HepG2 (cell line): Measurements from ENCODE around the gene CLCNKA. TPM values are rescaled to one million over a fixed set of nuclear protein-coding genes. Genes with fewer than 3 reads are reported as not detected.

Experiments
- ATRX ChIP-seq: sonication (generic); formaldehyde crosslinking; IDR thresholded peaks from 2 replicates; pipeline ENCODE4 v1.4.0; 2020; ENCODE audit warnings: missing genetic modification reagents, borderline replicate concordance
- CBX5 ChIP-seq: sonication (generic); formaldehyde crosslinking; IDR thresholded peaks from 2 replicates; pipeline ENCODE4 v1.4.0; 2020; ENCODE audit warnings: missing genetic modification reagents, borderline replicate concordance
- CHD4 ChIP-seq: fragments of 200-600 bp; sonication (generic); IDR thresholded peaks from 2 replicates; pipeline ENCODE4 v1.7.0; 2017; ENCODE audit warnings: mild to moderate bottlenecking, low read length, borderline replicate concordance
- FOXK1 ChIP-seq: sonication (generic); formaldehyde crosslinking; IDR thresholded peaks from 2 replicates; pipeline ENCODE4 v1.4.0; 2020; ENCODE audit warnings: low read depth, missing genetic modification reagents, borderline replicate concordance
- FOXP1 ChIP-seq, 2 experiments: fragments of 450-650 bp in 1 of 2; IDR thresholded peaks; 2 replicates each; pipeline ENCODE4 v1.6.1; 2017 to 2018; ENCODE audit warnings: antibody characterized with exemption in 1 of 2
- HDAC2 ChIP-seq: sonication (generic); formaldehyde crosslinking; IDR thresholded peaks from 2 replicates; pipeline ENCODE4 v1.4.0; 2020; ENCODE audit warnings: missing genetic modification reagents
- HES4 ChIP-seq: sonication (generic); formaldehyde crosslinking; IDR thresholded peaks from 2 replicates; pipeline ENCODE4 v1.9.0; 2021; ENCODE audit warnings: mild to moderate bottlenecking, missing genetic modification reagents, borderline replicate concordance
- SCMH1 ChIP-seq: sonication (generic); formaldehyde crosslinking; IDR thresholded peaks from 2 replicates; pipeline ENCODE4 v1.9.0; 2021; ENCODE audit warnings: missing genetic modification reagents, mild to moderate bottlenecking, borderline replicate concordance
- SP1 ChIP-seq, 2 experiments: fragments of 450-650 bp in 1 of 2; sonication (generic) in 1 of 2; formaldehyde crosslinking in 1 of 2; IDR thresholded peaks; 2 replicates each; pipeline versions ENCODE4 v1.4.0 to v1.6.1; 2016 to 2020; ENCODE audit warnings: missing genetic modification reagents in 1 of 2
- ZBTB38 ChIP-seq: sonication (generic); formaldehyde crosslinking; IDR thresholded peaks from 2 replicates; pipeline ENCODE4 v1.5.1; 2020; ENCODE audit warnings: mild to moderate bottlenecking, missing genetic modification reagents
- ZNF160 ChIP-seq: sonication (generic); formaldehyde crosslinking; IDR thresholded peaks from 2 replicates; pipeline ENCODE4 v1.8.0; 2022; ENCODE audit warnings: mild to moderate bottlenecking, inconsistent platforms, missing genetic modification reagents
- ZNF441 ChIP-seq: sonication (generic); formaldehyde crosslinking; IDR thresholded peaks from 2 replicates; pipeline ENCODE4 v1.7.0; 2021; ENCODE audit warnings: missing genetic modification reagents, borderline replicate concordance
- ZNF546 ChIP-seq: sonication (generic); formaldehyde crosslinking; conservative IDR thresholded peaks from 2 replicates; pipeline ENCODE4 v1.8.1; 2023; ENCODE audit warnings: mild to moderate bottlenecking, missing genetic modification reagents
- polyA plus RNA-seq, 8 experiments: library from polyadenylated mRNA; depleted of rRNA in 3 of 8; stranded (reverse) in 7 of 8; unstranded in 1 of 8; fragments of >200 nt; fragmentation: Illumina TruSeq in 4 of 8; extraction: Trizol in 4 of 8; gene quantifications; 2 replicates each; pipeline versions ENCODE4 v1.2.1 to v1.2.3, GENCODE V29; 2011 to 2016; ENCODE audit warnings: low read depth in 4 of 8, missing spikeins in 1 of 8, mixed read lengths in 1 of 8; ENCODE audit not compliant: insufficient read depth in 1 of 8
- total RNA-seq, 5 experiments: library from RNA; depleted of rRNA; stranded (reverse); fragments of >200 nt; fragmentation: Illumina TruSeq; extraction: Trizol; gene quantifications; 2 replicates each; pipeline ENCODE4 v1.2.3, GENCODE V29; 2016; ENCODE audit warnings: low read depth in 1 of 5
- TF ChIP-seq, protein P1 (sequence below): sonication (generic); formaldehyde crosslinking; IDR thresholded peaks from 2 replicates; pipeline ENCODE4 v1.9.0; 2021; ENCODE audit warnings: mild to moderate bottlenecking, missing genetic modification reagents
- TF ChIP-seq, protein P2 (sequence below): sonication (generic); formaldehyde crosslinking; IDR thresholded peaks from 2 replicates; pipeline ENCODE4 v1.4.0; 2020; ENCODE audit warnings: mild to moderate bottlenecking, missing genetic modification reagents
- TF ChIP-seq, protein P3 (sequence below): sonication (generic); formaldehyde crosslinking; IDR thresholded peaks from 2 replicates; pipeline ENCODE4 v1.8.0; 2022; ENCODE audit warnings: missing genetic modification reagents, mild to moderate bottlenecking, moderate library complexity, borderline replicate concordance

CLCNKA gene
- total and polyA plus RNA-seq, 2 of the 13 experiments (the other 11 are each of a cell fraction or from before 2014, with no cell fraction given) = 0.03 TPM; not detected in 1

DNA sequence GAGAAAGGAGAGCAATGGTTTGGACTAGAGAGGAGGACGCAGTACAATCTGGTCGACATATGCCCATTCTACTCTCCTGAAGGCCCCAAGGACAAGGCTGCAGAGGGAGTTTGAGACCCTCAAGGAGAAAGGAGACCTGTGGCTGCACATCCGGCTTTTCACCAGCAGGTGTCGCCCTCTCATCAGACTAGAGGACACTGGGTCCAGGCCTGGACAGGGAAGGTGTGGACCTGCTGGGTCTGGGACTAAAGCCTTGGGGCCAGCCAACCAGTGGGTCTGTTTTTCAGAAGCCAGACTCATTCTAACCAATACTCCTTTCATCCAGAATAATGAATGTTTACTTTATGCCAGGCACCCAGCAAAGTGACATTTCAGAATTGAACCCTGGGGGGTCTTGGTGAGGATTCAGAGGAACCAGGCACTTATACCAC, 12.8 kb upstream of the CLCNKA start (continued):
- TF ChIP-seq, protein P1, sequence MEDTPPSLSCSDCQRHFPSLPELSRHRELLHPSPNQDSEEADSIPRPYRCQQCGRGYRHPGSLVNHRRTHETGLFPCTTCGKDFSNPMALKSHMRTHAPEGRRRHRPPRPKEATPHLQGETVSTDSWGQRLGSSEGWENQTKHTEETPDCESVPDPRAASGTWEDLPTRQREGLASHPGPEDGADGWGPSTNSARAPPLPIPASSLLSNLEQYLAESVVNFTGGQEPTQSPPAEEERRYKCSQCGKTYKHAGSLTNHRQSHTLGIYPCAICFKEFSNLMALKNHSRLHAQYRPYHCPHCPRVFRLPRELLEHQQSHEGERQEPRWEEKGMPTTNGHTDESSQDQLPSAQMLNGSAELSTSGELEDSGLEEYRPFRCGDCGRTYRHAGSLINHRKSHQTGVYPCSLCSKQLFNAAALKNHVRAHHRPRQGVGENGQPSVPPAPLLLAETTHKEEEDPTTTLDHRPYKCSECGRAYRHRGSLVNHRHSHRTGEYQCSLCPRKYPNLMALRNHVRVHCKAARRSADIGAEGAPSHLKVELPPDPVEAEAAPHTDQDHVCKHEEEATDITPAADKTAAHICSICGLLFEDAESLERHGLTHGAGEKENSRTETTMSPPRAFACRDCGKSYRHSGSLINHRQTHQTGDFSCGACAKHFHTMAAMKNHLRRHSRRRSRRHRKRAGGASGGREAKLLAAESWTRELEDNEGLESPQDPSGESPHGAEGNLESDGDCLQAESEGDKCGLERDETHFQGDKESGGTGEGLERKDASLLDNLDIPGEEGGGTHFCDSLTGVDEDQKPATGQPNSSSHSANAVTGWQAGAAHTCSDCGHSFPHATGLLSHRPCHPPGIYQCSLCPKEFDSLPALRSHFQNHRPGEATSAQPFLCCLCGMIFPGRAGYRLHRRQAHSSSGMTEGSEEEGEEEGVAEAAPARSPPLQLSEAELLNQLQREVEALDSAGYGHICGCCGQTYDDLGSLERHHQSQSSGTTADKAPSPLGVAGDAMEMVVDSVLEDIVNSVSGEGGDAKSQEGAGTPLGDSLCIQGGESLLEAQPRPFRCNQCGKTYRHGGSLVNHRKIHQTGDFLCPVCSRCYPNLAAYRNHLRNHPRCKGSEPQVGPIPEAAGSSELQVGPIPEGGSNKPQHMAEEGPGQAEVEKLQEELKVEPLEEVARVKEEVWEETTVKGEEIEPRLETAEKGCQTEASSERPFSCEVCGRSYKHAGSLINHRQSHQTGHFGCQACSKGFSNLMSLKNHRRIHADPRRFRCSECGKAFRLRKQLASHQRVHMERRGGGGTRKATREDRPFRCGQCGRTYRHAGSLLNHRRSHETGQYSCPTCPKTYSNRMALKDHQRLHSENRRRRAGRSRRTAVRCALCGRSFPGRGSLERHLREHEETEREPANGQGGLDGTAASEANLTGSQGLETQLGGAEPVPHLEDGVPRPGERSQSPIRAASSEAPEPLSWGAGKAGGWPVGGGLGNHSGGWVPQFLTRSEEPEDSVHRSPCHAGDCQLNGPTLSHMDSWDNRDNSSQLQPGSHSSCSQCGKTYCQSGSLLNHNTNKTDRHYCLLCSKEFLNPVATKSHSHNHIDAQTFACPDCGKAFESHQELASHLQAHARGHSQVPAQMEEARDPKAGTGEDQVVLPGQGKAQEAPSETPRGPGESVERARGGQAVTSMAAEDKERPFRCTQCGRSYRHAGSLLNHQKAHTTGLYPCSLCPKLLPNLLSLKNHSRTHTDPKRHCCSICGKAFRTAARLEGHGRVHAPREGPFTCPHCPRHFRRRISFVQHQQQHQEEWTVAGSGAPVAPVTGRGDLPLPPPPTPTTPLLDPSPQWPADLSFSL = no peak
- TF ChIP-seq SP1 (IDR thresholded peaks at IDR 0.05) (no peak), SP1 (CRISPR knock-in tag; IDR thresholded peaks at IDR 0.05) (no peak), ZNF160 (CRISPR knock-in tag) (no peak), SCMH1 (CRISPR knock-in tag) (no peak), ATRX (no peak), ZNF441 (CRISPR knock-in tag) (no peak), ZNF546 (no peak), CHD4 (no peak), CBX5 (CRISPR knock-in tag) (peak; percentile 16; the same call in 1 of the 2 replicates), HES4 (no peak), HDAC2 (CRISPR knock-in tag) (no peak), FOXP1 (IDR thresholded peaks at IDR 0.05) (no peak), FOXP1 (CRISPR knock-in tag; IDR thresholded peaks at IDR 0.05) (no peak), FOXK1 (CRISPR knock-in tag) (no peak), ZBTB38 (no peak)
- TF ChIP-seq, protein P2, sequence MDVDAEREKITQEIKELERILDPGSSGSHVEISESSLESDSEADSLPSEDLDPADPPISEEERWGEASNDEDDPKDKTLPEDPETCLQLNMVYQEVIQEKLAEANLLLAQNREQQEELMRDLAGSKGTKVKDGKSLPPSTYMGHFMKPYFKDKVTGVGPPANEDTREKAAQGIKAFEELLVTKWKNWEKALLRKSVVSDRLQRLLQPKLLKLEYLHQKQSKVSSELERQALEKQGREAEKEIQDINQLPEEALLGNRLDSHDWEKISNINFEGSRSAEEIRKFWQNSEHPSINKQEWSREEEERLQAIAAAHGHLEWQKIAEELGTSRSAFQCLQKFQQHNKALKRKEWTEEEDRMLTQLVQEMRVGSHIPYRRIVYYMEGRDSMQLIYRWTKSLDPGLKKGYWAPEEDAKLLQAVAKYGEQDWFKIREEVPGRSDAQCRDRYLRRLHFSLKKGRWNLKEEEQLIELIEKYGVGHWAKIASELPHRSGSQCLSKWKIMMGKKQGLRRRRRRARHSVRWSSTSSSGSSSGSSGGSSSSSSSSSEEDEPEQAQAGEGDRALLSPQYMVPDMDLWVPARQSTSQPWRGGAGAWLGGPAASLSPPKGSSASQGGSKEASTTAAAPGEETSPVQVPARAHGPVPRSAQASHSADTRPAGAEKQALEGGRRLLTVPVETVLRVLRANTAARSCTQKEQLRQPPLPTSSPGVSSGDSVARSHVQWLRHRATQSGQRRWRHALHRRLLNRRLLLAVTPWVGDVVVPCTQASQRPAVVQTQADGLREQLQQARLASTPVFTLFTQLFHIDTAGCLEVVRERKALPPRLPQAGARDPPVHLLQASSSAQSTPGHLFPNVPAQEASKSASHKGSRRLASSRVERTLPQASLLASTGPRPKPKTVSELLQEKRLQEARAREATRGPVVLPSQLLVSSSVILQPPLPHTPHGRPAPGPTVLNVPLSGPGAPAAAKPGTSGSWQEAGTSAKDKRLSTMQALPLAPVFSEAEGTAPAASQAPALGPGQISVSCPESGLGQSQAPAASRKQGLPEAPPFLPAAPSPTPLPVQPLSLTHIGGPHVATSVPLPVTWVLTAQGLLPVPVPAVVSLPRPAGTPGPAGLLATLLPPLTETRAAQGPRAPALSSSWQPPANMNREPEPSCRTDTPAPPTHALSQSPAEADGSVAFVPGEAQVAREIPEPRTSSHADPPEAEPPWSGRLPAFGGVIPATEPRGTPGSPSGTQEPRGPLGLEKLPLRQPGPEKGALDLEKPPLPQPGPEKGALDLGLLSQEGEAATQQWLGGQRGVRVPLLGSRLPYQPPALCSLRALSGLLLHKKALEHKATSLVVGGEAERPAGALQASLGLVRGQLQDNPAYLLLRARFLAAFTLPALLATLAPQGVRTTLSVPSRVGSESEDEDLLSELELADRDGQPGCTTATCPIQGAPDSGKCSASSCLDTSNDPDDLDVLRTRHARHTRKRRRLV (CRISPR knock-in tag) = no peak
- TF ChIP-seq, protein P3, sequence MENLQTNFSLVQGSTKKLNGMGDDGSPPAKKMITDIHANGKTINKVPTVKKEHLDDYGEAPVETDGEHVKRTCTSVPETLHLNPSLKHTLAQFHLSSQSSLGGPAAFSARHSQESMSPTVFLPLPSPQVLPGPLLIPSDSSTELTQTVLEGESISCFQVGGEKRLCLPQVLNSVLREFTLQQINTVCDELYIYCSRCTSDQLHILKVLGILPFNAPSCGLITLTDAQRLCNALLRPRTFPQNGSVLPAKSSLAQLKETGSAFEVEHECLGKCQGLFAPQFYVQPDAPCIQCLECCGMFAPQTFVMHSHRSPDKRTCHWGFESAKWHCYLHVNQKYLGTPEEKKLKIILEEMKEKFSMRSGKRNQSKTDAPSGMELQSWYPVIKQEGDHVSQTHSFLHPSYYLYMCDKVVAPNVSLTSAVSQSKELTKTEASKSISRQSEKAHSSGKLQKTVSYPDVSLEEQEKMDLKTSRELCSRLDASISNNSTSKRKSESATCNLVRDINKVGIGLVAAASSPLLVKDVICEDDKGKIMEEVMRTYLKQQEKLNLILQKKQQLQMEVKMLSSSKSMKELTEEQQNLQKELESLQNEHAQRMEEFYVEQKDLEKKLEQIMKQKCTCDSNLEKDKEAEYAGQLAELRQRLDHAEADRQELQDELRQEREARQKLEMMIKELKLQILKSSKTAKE (CRISPR knock-in tag) = no peak
